Heart left ventricle (tissue), 13 donors: ENCODE measurements around the gene PTPDC1.

Experiments used
- POLR2A ChIP-seq, 2 donors: fragments of 450-650 bp; IDR thresholded peaks; one replicate each; pipeline ENCODE4 v1.6.1; 2017; ENCODE audit warnings: antibody characterized with exemption in 2 of 2, mild to moderate bottlenecking in 2 of 2, moderate library complexity in 2 of 2
- TF ChIP-seq, protein P1 (sequence below), 12 donors: fragments of 200-600 bp; sonication (generic) in 4 of 12; IDR thresholded peaks; one replicate each; pipeline versions ENCODE4 v1.5.0 to v1.8.0; 2018 to 2022; ENCODE audit warnings: antibody characterized with exemption in 12 of 12, mild to moderate bottlenecking in 5 of 12
- donor health status: ischemic (EF 13 %, LVEDD 7.1; RV severe dilation, severe dysfunction).
- donor health status: DM: no; HTN: yes; CAD: no.
- donor health status: DM: no; HTN: no; CAD: no.
- donor health status: ischemic (EF 25% LVEDD 6.9; RV normal size, moderate dysfunction).
- donor health status: ischemic (EF 25% LVEDD 5.7; RV mildly dilated, moderate dysfunction).
- donor health status: ischemic (EF 35%, LVEDD 5.7; RV mildly dilated, moderate dysfunction).
- donor health status: nonischemic (EF 11% LVEDD 7.7; RV severe dilation, severe dysfunction).
- donor health status: DM: yes; HTN: yes; CAD: no.
- donor health status: PGD.
- donor health status: ischemic (EF 29% LVEDD 5.4; RV normal size, mild dysfunction).
- donor health status: nonischemic (EF 23%, LVEDD 6.1; RV moderate dilation, normal function).

DNA sequence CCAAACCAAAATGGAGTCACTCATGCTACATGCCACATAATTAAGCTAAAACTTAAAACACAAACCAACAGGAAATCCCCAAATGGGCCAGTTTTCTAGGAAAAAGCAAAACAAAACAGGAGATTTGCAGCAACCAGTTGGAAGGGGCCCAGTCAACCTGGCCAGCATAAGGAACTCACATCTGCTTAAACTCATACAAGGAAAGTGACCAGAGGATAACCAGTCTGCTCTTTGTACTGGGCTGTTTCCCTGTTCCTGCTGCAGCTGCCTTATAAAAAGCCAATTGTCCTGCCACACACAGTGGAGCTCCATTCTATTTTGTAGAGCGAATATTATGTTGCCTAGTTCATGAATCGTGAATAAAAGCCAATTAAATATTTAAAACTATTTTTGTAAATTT, 29.5 kb upstream of the PTPDC1 start:
- TF ChIP-seq, protein P1, sequence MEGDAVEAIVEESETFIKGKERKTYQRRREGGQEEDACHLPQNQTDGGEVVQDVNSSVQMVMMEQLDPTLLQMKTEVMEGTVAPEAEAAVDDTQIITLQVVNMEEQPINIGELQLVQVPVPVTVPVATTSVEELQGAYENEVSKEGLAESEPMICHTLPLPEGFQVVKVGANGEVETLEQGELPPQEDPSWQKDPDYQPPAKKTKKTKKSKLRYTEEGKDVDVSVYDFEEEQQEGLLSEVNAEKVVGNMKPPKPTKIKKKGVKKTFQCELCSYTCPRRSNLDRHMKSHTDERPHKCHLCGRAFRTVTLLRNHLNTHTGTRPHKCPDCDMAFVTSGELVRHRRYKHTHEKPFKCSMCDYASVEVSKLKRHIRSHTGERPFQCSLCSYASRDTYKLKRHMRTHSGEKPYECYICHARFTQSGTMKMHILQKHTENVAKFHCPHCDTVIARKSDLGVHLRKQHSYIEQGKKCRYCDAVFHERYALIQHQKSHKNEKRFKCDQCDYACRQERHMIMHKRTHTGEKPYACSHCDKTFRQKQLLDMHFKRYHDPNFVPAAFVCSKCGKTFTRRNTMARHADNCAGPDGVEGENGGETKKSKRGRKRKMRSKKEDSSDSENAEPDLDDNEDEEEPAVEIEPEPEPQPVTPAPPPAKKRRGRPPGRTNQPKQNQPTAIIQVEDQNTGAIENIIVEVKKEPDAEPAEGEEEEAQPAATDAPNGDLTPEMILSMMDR (IDR thresholded peaks at IDR 0.05): no peak
- no peak for TF ChIP-seq POLR2A (IDR thresholded peaks at IDR 0.05)
